DMS79 (cell line): ENCODE results near the gene GJB2.

Experiments
- DNase-seq: peaks from one replicate; lab custom pipeline; 2025; lab: John Stamatoyannopoulos, UW

Gene GJB2

DNA sequence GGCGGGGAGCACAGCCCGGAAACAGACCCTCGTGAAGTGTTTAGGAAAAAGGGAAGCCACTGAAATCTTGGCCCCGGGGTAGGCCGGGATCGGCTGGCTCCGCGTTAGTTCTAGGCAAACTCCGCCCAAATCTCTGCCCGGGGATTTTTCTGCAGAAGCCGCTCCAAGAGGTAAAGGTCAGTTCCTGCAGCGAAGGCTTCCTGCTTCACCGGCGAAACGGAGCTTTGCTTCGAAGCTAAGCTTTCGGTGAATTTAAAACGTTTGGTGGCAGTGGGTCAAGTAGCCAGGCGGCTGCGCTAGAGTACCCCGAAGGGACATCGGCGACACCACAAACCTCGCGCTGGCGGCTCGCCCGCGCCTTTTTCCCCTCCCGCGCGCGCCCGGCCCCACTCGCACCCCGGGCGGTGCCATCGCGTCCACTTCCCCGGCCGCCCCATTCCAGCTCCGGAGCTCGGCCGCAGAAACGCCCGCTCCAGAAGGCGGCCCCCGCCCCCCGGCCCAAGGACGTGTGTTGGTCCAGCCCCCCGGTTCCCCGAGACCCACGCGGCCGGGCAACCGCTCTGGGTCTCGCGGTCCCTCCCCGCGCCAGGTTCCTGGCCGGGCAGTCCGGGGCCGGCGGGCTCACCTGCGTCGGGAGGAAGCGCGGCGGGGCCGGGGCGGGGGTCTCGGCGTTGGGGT is 441 bp downstream of the GJB2 start:
- DNase-seq, result no peak

DNA sequence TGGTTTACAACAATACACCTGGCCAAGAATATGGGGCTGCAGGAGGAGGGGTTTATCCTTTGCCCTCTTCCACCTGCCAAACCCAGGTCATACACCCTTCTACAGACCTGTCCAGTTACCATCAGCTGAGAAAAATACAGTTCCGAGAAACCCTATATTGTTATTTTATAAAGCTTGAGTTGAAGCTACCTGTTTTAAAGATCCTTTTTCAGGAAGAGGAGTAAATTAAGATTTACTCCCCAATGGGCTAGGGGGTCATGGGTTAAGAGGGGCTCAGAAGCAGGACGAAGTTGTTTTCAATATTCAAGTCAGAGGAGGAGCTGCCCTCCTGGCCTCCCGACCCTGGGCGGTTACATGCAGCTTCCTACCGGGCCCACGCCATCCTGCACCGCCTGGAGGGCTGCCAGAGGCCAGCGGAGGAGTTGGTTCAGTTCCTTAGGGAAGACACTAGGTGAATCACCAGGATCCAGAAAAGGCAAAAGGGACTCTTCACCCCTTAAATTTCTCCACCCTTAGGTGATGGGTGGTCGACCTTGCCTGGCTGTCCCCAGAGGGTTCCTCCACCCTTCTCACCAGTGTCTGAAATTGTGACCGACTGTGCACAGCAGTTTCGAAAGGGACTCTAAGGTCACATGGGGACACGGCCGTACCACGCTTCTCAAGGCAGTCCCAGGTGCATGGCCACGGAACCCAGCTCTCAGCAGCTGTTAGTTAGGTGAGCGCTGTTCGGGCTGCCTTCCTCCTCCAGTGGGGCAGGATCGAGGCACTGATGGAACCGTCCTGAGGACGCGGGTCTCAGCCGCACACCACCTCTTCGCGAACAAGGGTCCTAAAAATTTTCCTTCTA is 1.2 kb downstream of the GJB2 start:
- DNase-seq, result no peak

DNA sequence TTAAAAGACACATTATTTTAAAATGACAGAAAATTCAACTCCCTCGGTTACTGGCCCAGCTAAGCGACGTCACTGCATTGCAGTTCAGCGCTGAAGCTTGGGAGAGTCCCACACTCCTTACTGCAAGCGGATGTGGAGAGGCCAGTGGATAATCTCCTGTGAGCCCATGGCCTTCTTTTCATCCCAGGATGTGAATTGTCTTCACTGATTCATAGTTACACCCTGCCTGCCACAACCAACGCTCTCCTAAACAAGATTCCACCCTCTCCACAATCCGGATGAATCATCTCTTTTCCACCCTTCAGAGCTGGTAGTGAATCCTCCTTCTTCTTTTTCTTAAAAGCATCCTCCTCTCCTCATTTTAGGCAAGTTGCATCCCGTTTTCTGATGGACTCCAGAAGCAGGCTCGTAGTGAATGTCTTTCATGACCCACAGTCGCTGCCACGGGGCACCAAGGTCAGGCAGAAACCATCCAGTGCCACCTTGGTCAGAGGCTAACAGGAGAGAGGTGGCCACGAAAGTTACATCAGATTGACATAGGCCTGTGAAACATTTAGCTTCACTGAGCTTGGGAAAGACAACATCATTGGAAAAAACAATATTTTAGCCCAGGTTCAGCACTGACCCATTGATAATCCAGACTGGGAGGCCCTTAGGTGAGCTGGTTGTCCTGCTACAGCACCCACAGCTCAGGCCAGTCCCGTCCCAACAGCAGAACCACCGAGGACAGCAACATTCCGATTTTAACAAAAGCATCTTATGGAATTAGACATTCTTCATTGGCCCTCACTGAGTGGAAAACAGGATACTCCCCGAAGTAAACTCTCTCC is 2.0 kb downstream of the GJB2 start:
- no peak for DNase-seq

DNA sequence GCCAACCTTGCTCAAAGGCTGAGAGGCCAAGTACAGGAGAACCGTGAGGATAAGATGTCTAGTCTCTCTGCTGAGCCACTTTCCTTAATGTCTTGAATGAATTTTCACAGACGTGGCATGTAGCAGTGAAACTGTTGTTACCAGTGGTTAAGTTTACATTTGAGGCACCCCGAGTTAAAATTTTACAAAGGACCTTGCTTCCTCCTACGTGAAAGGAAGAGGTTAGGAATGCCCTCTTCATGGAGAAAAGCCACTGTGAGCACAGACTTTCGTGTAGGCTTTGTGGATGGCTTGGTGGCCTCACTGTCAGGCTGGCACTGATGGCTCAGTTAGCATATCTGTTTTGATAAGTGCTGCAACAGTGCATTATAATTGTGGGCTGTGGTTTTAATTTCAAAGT is 2.7 kb downstream of the GJB2 start:
- no peak for DNase-seq

DNA sequence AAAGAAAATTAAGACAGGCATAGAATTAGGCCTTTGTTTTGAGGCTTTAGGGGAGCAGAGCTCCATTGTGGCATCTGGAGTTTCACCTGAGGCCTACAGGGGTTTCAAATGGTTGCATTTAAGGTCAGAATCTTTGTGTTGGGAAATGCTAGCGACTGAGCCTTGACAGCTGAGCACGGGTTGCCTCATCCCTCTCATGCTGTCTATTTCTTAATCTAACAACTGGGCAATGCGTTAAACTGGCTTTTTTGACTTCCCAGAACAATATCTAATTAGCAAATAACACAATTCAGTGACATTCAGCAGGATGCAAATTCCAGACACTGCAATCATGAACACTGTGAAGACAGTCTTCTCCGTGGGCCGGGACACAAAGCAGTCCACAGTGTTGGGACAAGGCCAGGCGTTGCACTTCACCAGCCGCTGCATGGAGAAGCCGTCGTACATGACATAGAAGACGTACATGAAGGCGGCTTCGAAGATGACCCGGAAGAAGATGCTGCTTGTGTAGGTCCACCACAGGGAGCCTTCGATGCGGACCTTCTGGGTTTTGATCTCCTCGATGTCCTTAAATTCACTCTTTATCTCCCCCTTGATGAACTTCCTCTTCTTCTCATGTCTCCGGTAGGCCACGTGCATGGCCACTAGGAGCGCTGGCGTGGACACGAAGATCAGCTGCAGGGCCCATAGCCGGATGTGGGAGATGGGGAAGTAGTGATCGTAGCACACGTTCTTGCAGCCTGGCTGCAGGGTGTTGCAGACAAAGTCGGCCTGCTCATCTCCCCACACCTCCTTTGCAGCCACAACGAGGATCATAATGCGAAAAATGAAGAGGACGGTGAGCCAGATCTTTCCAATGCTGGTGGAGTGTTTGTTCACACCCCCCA is 3.8 kb downstream of the GJB2 start:
- no peak for DNase-seq

DNA sequence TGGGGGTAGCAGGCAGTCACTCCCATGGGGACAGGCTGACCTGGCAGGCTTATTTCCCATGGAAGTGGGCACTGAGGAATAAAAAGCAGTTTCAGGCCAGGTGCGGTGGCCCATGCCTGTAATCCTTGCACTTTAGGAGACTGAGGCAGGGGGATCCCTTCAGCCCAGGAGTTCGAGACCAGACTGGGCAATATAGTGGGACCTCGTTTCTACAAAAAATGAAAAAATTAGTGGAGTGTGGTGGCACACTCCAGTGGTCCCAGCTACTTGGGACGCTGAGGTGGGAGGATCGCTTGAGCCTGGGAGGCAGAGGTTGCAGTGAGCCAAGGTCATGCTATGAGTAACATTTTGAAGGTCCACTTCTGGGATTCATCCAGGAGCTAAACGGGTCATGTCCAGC is 6.0 kb downstream of the GJB2 start:
- no peak for DNase-seq

DNA sequence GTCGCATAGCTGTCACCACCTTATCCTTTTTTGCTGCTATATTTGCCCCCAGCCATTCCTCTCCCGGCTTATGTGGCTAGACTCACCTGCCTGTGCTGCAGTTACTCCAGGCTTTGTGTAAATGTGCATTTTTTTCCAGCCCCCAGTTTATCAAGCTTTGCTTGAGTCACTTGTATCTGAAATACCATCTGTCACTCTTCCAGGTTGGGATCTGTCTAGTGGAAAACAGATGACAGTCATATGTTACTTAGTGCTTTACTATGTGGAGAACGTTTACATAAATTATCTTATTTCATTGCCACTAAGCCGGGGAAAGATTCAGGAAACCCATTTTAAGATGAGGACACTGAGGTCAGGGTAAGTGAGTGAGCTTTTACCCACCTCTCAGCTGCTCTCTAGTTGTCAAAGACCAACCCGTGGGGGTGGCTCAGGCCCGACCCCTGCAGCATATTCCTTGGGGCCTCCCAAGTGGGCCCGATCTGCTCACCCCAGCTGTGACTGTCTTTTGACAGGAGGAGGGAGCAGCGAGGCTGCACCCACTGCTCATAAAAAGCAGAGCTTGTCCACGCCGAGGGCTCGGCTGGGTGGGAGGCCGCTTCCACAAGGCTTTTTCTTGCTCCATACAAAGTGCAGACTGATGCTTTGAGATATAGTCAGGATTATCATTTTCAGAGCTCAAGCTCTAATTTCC is 7.2 kb downstream of the GJB2 start:
- no peak for DNase-seq

DNA sequence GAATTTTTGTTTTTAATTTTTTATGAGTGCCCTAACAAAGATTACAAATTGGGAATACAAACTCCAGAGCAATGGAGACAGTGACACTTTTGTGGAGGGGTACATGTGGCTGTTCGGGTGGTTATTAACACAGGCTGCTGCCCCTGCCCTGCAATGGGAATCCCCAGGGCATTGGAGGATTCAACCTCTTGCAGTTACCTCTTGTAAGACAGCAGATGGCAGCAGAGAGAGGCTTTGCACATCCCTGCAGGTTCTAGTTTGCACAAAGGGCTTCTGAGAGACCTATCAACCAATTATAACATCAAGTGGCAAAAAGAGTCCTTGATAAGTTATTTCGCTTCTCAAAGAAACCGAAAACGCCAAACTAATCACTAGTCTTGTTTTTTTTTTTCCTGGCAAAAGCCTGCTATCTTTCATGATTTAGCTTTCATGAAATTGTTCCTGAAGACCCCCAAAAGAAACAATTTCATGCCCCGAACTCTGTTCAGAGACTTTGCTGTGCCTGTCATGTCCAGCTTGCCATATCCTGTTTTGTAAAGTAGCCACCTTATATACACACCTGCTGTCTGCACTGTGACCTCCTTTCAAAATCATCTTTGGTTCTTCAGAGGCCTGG is 10.4 kb downstream of the GJB2 start:
- no peak for DNase-seq

DNA sequence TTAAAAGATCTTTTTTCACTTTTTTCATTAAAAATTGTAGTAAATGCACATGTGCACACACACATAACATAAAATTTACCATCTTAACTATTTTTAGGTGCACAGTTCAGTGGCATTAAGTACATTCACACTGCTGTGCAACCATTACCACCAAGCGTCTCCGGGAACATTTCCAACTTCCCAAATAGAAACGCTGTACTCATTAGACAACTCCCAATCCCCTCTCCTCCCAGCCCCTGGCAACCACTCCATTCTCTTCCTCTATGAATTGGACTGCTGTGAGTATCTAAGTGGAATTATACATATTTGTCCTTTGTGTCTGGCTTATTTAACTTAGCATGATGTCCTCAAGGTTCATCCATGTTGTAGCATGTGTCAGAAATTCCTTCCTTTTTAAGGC is 11.6 kb downstream of the GJB2 start:
- DNase-seq, result no peak

DNA sequence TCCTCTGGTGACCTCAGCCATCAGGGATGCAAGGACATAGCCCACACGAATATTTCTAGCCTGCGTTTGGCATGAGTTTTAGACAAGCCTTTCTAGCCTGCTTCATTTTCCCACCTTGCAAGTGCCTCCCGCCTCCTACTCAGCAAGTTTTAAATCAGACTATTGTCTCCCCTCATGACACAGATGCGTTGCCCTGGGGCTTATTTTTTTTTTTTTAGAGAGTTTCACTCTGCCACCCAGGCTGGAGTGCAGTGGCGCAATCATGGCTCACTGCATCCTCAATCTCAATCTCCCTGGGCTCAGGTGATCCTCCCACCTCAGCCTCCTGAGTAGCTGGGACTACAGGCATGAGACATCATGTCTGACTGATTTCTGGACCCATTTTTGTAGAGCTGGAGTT is 14.6 kb downstream of the GJB2 start:
- no peak for DNase-seq

DNA sequence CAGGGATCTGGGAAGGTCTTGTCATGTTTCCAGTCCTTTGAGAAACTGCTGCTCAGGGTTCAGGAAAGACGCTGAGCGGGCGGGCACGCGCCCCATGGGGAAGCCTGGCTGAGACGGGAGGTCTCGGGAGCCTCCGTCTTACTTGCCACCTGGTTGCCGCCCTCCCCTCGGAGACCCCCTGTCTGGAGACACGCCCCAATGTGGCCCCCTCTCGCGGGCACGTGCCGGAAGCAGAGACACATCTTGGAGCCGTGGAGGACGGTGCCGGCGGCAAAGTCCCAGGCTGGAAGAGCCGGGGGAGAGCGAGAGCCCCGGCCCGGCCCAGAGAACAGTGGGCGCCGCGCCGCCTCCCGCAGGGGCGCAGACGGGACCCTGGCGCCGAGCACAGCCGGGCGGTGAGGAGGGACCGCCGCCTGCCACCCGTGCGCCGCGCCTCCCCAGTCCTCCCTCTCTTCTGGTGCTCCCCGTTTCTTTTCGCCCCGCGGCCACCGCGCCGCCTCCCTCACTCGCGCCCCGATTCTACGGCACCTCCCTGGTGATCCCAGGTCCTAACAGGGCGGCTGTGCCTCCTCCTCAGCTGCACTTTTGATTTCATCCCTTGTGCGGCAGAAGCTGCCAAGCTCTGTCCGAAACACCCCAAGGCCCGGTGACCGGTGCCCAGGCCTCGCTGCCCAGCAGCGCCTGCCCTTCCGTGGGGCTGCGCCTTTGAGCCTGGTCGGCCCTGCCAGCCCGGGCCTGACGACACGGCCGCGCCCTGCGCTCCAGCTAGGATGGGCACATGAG is 15.5 kb downstream of the GJB2 start:
- no peak for DNase-seq

DNA sequence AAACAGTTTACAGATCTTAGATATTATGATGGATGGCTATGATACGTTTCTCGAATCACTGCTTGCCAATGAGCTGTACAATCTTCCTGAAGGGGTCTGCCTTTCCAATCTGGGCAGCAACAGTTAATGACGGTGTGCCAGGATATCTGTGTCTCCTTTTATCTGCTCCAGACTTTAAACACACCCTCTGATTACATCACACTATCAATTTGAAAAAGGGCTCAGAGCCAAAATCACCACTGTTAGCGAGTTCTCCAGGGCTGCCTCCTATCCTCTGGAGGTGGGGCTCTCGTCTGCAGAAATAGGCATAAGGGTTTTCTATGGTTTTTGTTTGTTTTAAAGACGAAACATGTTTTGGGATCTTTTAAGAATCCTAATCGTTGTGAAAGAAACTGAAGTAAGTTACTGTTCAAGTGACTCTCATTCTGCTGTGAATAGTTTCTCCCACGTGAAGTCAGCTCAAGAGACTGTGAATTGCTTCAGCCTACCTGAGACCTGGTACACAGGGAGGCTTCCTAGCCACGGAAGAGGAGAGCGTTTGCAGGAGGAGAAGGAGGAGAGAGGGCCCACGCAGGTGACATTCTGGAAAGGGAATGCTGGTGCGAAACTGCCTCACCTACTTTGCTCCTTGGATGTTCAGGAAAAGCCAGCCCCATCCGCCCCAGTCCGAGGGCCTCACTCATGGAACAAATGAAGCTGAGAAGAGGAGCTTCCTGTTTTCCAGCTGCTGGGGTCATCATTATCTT is 16.7 kb downstream of the GJB2 start:
- no peak for DNase-seq

DNA sequence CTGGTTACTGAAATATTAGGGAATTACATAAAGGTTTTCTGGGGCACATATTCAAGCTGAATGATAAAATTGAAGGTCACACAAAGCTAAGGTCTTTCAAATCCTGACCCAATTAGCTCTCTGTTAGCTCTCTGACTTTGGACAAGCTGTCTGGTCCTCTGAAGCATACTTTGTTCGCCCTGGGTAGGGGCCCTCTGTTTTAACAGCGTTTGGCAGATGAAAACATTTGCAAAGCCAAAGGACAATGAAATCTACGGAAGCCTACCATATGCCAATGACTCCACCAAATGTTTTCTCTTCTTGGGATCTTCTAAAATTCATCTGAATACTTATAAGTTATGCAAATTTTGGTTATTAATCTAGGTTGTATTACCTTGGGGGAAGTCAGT is 17.3 kb downstream of the GJB2 start:
- DNase-seq, result no peak

DNA sequence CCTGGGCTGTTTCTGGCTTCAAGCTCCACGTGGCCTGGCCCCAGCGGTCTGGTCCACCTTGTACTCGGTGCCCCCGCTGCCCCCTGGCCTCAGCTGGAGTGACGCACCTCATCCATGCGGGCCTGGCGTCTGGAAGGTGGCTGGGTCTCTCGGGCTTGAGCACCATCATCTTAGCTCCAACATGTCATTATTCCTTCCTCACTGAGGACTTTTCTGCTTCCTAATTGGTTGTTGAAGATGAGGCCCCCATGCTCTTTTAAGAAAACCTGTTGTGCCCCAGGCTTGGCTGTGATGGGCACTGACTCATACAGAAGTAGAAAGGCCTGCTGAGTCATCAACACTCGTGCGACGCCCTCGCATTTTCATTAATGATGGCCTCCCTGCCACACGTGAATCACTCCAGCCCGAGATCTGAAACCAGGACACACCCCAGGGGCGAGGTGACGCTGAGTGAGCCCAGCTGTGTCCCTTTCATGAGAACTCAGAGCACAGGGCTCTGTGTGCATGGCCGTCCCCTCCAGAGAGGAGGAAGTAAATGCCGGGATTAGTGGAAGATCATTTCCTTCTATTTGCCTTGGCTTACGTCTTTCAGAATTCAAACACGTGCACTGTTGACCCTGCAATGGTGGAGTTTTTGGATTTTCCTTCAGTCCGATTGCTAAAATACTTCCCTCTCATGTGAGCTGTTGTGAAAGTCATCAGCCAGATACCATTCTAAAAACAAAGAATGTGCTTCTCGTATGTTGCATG is 17.9 kb downstream of the GJB2 start:
- no peak for DNase-seq

DNA sequence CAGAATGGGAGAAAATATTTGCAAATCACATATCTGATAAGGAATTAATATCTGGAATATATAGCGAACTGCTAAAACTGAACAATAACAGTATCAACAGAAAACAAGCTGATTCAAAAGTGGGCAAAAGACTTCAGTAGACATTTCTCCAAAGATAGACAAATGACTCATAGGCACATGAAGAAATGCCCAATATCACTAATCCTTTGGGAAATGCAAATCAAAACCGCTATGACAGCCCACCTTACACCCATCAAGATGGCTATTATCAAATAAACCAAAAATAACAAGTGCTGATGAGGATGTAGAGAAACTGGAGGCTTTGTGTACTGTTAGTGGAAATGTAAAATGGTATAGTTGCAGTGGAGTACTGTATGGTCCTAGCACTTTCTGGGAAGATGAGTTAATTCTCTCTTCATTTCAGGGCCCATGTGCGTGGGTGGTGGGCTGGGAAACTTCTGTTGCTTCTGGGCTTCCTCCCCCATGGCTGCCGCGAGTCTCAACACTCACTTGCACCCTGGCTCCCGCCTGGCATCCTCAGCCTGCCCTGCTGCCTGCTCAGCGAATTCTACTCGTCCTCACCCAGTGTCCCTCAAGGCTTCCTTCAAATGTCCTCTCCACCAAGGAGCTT is 19.5 kb downstream of the GJB2 start:
- no peak for DNase-seq

DNA sequence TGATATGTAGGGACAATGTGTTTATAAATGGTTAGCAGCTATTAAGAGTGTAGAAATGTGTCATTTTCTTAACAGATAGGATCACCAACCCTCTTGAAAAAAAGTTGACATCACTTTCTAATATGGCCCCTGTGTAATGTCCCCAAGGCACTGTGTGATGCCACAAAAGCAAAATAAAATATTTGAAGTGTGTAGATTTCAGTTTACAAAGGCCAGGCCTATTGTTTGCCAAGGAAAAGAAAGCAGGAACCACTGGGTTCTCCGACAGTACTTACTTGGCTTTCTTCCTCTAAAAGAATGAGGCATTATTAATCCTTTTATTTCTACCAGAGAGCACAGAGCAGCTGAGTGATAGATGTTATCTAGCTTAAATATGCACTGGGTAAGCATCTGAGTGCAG is 21.4 kb downstream of the GJB2 start:
- no peak for DNase-seq

DNA sequence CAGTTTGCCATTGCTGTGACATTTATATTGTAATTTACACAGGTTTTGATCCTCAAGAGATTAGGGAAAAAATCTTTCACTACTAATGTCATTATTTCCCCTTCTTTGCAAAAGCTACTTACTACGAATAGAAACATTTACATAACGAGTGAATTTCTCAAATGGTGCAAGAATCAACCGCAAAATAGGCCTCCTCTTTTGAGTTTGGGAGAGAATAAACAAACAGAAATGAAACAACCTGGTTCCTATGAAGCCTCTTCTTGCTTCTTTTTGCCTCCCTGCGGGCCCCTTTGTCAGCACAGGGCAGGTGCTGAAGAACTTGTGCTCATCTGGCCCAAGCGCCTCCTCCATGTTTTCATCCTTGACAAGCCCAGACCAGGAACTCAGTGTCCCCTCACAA is 21.8 kb downstream of the GJB2 start:
- DNase-seq, result no peak

DNA sequence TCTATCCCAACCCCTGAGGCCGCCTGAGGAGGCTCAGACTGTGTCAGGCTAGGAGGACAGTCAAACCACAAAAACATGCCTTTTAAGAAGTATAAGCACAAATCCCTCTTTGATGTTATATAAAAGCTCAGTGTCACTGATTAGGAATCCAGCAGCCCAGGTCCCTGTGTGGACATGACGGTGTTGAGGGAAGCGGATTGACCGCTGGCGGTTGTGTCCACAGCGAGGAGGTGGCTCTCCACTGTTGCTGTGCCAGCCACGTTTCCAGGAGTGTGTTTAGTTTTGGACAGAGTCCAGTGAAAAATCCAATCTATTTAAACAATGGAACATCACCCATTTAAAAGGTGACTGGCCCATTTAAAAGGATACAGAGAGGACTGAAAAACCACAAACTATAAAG is 24.3 kb downstream of the GJB2 start:
- DNase-seq, result no peak
